NCI-H2107 treated with DMSO at 0.1 percent for 48 hours (cell line): ENCODE data around the gene VAC14.

Experiments
- DNase-seq: peaks from one replicate; lab custom pipeline; 2025; ENCODE audit not compliant: unreplicated experiment; lab: John Stamatoyannopoulos, UW

VAC14 gene

GRCh38 chr16:70725912-70726828 is 74.8 kb downstream of the VAC14 start:
- no peak for DNase-seq

- DNase-seq = no peak
Measured at GRCh38 chr16:70725024-70725911, 75.7 kb downstream of the VAC14 start.

GRCh38 chr16:70724146-70725023 is 76.6 kb downstream of the VAC14 start:
- DNase-seq = no peak

GRCh38 chr16:70723740-70724145 is 77.2 kb downstream of the VAC14 start:
- DNase-seq = no peak

- no peak for DNase-seq
Measured at GRCh38 chr16:70721202-70721963, 79.6 kb downstream of the VAC14 start.

- DNase-seq = no peak
Measured at GRCh38 chr16:70720425-70721201, 80.3 kb downstream of the VAC14 start.

- DNase-seq = no peak
Measured at GRCh38 chr16:70717065-70717464, 83.9 kb downstream of the VAC14 start.

- DNase-seq = no peak
Measured at GRCh38 chr16:70715860-70716357, 85.0 kb downstream of the VAC14 start.

- no peak for DNase-seq
Measured at GRCh38 chr16:70715055-70715858, 85.7 kb downstream of the VAC14 start.

- DNase-seq = no peak
Measured at GRCh38 chr16:70714581-70715054, 86.3 kb downstream of the VAC14 start.

GRCh38 chr16:70713824-70714223 is 87.1 kb downstream of the VAC14 start:
- DNase-seq = no peak

- DNase-seq = no peak
Measured at GRCh38 chr16:70713342-70713741, 87.6 kb downstream of the VAC14 start.

- no peak for DNase-seq
Measured at GRCh38 chr16:70712942-70713341, 88.0 kb downstream of the VAC14 start.

- no peak for DNase-seq
Measured at GRCh38 chr16:70712359-70712758, 88.6 kb downstream of the VAC14 start.

GRCh38 chr16:70711211-70712031 is 89.5 kb downstream of the VAC14 start:
- DNase-seq = no peak

- DNase-seq = no peak
Measured at GRCh38 chr16:70710422-70711210, 90.3 kb downstream of the VAC14 start.

- DNase-seq = no peak
Measured at GRCh38 chr16:70709942-70710341, 91.0 kb downstream of the VAC14 start.
